SKM-1 (cell line): ENCODE measurements around the gene NCCRP1.
"Not testable (repeated sequence)": the region's sequence is repeated elsewhere in the genome, so short reads cannot be mapped to it uniquely, and the experiment has no call there.

ENCODE experiments used
- DNase-seq: peaks from one replicate; lab custom pipeline; 2025; ENCODE audit not compliant: unreplicated experiment; lab: John Stamatoyannopoulos, UW

The NCCRP1 gene

GRCh38 chr19:39207293-39207836, 10.6 kb downstream of the NCCRP1 start:
- no peak for DNase-seq

- no peak for DNase-seq
These were observed 11.5 kb downstream of the NCCRP1 start for GRCh38 chr19:39208175-39208795.

- DNase-seq: no peak
These were observed 12.4 kb downstream of the NCCRP1 start for GRCh38 chr19:39209196-39209595.

GRCh38 chr19:39211731-39212374, 15.1 kb downstream of the NCCRP1 start:
- no peak for DNase-seq

GRCh38 chr19:39212375-39212742, 15.6 kb downstream of the NCCRP1 start:
- DNase-seq: peak; percentile 23

GRCh38 chr19:39215323-39215722, 18.6 kb downstream of the NCCRP1 start:
- not testable (repeated sequence) for DNase-seq

- no peak for DNase-seq
These were observed 20.3 kb downstream of the NCCRP1 start for GRCh38 chr19:39217094-39217493.

- no peak for DNase-seq
These were observed 21.7 kb downstream of the NCCRP1 start for GRCh38 chr19:39218230-39219007.

GRCh38 chr19:39219108-39219507, 22.3 kb downstream of the NCCRP1 start:
- not testable (repeated sequence) for DNase-seq

GRCh38 chr19:39223703-39224279, 27.0 kb downstream of the NCCRP1 start:
- no peak for DNase-seq

GRCh38 chr19:39224910-39225309, 28.1 kb downstream of the NCCRP1 start:
- no peak for DNase-seq

- DNase-seq: no peak
These were observed 33.5 kb downstream of the NCCRP1 start for GRCh38 chr19:39230096-39230764.

GRCh38 chr19:39232708-39233107, 35.9 kb downstream of the NCCRP1 start:
- DNase-seq: no peak

GRCh38 chr19:39236527-39236926, 39.8 kb downstream of the NCCRP1 start:
- no peak for DNase-seq

GRCh38 chr19:39237200-39238184, 40.7 kb downstream of the NCCRP1 start:
- DNase-seq: no peak

- no peak for DNase-seq
These were observed 41.4 kb downstream of the NCCRP1 start for GRCh38 chr19:39238209-39238608.

GRCh38 chr19:39238944-39239343, 42.2 kb downstream of the NCCRP1 start:
- no peak for DNase-seq

GRCh38 chr19:39240421-39240820, 43.7 kb downstream of the NCCRP1 start:
- DNase-seq: no peak

GRCh38 chr19:39243741-39244140, 47.0 kb downstream of the NCCRP1 start:
- DNase-seq: not testable (repeated sequence)
